Erythroblast (primary cell): Measurements from ENCODE around the gene FKBP10.

Experiments
- GATA1 ChIP-seq: IDR thresholded peaks from 2 replicates; pipeline ENCODE4 v1.6.1; 2011; ENCODE audit warnings: low read depth, mild to moderate bottlenecking, control low read depth, low read length, moderate library complexity
- POLR2A ChIP-seq: IDR thresholded peaks from 2 replicates; pipeline ENCODE4 v1.6.1; 2011; ENCODE audit warnings: mild to moderate bottlenecking, low read length

DNA sequence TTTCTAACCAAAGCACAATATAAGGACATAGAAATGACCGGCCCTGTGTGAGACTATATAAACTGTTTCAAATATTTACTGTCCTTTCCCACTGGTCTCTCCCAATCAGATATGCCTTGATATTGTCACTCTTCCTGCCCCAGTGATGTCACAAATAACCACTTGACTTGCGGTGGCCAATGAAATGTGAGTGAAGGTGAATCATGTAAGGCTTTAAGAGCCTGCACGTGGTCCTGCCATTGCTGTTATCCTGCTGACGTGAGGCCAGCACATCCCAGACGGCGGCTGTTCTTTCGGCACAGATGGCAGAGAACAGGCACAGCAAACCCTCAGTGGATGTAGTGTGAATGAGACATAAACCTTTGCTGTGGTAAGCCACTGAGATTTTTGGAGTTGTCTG is 57.8 kb downstream of the FKBP10 start:
- no peak for TF ChIP-seq POLR2A
- TF ChIP-seq GATA1 = no peak
